Smooth muscle cell (in vitro differentiated cells): ENCODE data around the gene MRPL53. TPM values are rescaled to one million over a fixed set of nuclear protein-coding genes. Genes with fewer than 3 reads are reported as not detected.
A peak's percentile ranks its signal among the peaks of the same experiment; 100 is the strongest.

Experiments
- DNase-seq: peaks from one replicate; lab custom pipeline; 2025; ENCODE audit not compliant: unreplicated experiment; lab: John Stamatoyannopoulos, UW
- H2AFZ ChIP-seq: fragments of 200-600 bp; sonication (generic); 2 replicates; pipeline ENCODE4 v1.6.0; 2016; ENCODE audit warnings: antibody characterized with exemption, low read depth, mild to moderate bottlenecking
- H3F3A ChIP-seq: fragments of 200-600 bp; sonication (generic); 2 replicates; pipeline ENCODE4 v1.6.0; 2017; ENCODE audit warnings: antibody characterized with exemption, low read depth
- H3K27ac ChIP-seq: fragments of 200-600 bp; sonication (generic); 2 replicates; pipeline ENCODE4 v1.5.1; 2016; ENCODE audit warnings: low read depth, mild to moderate bottlenecking
- H3K27me3 ChIP-seq: fragments of 200-600 bp; sonication (generic); 2 replicates; pipeline ENCODE4 v1.6.1; 2016; ENCODE audit warnings: low read depth, mild to moderate bottlenecking
- H3K36me3 ChIP-seq: fragments of 200-600 bp; sonication (generic); 2 replicates; pipeline ENCODE4 v1.5.1; 2016; ENCODE audit warnings: low read depth
- H3K4me1 ChIP-seq: fragments of 200-600 bp; sonication (generic); 2 replicates; pipeline ENCODE4 v1.5.1; 2016; ENCODE audit warnings: low read depth
- H3K4me2 ChIP-seq: fragments of 200-600 bp; sonication (generic); 2 replicates; pipeline ENCODE4 v1.6.0; 2016; ENCODE audit warnings: mild to moderate bottlenecking
- H3K4me3 ChIP-seq: fragments of 200-600 bp; sonication (generic); 2 replicates; pipeline ENCODE4 v1.5.1; 2016; ENCODE audit warnings: mild to moderate bottlenecking
- H3K79me2 ChIP-seq: fragments of 200-600 bp; sonication (generic); 2 replicates; pipeline ENCODE4 v1.6.0; 2016; ENCODE audit warnings: low read depth, mild to moderate bottlenecking
- H3K9ac ChIP-seq: fragments of 200-600 bp; sonication (generic); 2 replicates; pipeline ENCODE4 v1.6.0; 2016; ENCODE audit warnings: low read depth
- H3K9me3 ChIP-seq: fragments of 200-600 bp; sonication (generic); replicated peaks from 2 replicates; pipeline ENCODE4 v1.5.1; 2016; ENCODE audit warnings: low read depth
- H4K20me1 ChIP-seq: fragments of 200-600 bp; sonication (generic); 2 replicates; pipeline ENCODE4 v1.6.0; 2016; ENCODE audit warnings: low read depth
- WGBS: methylation state at CpG from one replicate; pipeline ENCODE4 v1.1.7; 2016; ENCODE audit warnings: low lambda C conversion rate; 5-methylcytosine and 5-hydroxymethylcytosine counted together
- polyA plus RNA-seq: library from polyadenylated mRNA; unstranded; fragments of >200 nt; fragmentation: Nextera tagmentation; extraction: Ambion mirVana; gene quantifications from 2 replicates; pipeline ENCODE4 v1.2.1, GENCODE V29; 2016
- total RNA-seq: library from RNA; depleted of rRNA; stranded (reverse); fragments of >200 nt; gene quantifications from 2 replicates; pipeline ENCODE4 v1.2.3, GENCODE V29; 2014
- TF ChIP-seq, protein P1 (sequence below): fragments of 200-600 bp; sonication (generic); IDR thresholded peaks from 2 replicates; pipeline ENCODE4 v1.5.1; 2017; ENCODE audit warnings: borderline replicate concordance, mild to moderate bottlenecking, antibody characterized with exemption; ENCODE audit not compliant: insufficient read depth, poor library complexity, severe bottlenecking

The MRPL53 gene
- total and polyA plus RNA-seq, 2 experiments from 2014 or later, result 12.0 to 76.8 TPM

DNA sequence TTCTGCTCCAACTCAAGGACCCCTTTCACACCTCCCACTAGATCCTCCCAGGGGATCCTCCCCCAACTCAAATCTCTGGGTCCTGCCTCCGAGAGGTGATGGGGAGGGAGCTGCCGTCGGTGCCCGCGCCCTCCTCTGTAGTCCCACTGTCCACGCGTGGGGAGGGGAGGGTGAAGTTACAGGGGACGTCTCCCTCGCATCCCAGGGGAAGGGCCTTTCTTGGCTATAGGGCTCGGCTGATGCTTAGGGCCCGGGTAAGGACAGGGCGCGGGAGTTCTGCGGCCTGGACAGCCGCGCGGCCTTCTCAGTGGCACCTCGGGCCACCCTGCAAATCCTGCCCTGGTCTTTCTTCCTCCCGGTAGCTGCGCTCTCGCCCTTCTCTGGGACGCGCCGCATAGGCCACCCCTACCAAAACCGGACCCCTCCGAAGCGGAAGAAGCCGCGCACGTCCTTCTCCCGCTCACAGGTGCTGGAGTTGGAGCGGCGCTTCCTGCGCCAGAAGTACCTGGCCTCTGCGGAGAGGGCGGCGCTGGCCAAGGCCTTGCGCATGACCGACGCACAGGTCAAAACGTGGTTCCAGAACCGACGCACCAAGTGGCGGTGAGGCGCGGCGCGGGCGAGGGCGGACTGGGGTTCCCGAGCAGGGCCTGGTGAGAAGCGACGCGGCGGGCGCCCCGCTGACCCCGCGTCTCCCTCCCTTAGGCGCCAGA lies 42.9 kb upstream of the MRPL53 start:
- TF ChIP-seq, protein P1, sequence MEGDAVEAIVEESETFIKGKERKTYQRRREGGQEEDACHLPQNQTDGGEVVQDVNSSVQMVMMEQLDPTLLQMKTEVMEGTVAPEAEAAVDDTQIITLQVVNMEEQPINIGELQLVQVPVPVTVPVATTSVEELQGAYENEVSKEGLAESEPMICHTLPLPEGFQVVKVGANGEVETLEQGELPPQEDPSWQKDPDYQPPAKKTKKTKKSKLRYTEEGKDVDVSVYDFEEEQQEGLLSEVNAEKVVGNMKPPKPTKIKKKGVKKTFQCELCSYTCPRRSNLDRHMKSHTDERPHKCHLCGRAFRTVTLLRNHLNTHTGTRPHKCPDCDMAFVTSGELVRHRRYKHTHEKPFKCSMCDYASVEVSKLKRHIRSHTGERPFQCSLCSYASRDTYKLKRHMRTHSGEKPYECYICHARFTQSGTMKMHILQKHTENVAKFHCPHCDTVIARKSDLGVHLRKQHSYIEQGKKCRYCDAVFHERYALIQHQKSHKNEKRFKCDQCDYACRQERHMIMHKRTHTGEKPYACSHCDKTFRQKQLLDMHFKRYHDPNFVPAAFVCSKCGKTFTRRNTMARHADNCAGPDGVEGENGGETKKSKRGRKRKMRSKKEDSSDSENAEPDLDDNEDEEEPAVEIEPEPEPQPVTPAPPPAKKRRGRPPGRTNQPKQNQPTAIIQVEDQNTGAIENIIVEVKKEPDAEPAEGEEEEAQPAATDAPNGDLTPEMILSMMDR, result no peak
- Histone ChIP-seq H4K20me1 (no peaks in the 10 kb centered on the region), H2AFZ (no peak overlapping the region), H3K36me3 (no peaks in the 10 kb centered on the region), H3K79me2 (no peaks in the 10 kb centered on the region), H3K4me3 (peak overlapping the region; percentile 26), H3F3A (no peaks in the 10 kb centered on the region), H3K4me2 (peak overlapping the region; percentile 84), H3K9ac (no peak overlapping the region), H3K9me3 (no peaks in the 10 kb centered on the region), H3K27me3 (peaks cover 100% of the 10 kb centered on the region), H3K27ac (no peak overlapping the region), H3K4me1 (peaks cover 17% of the 10 kb centered on the region)
- WGBS, result 7% methylated on average over 60 of the region's 60 CpGs
- DNase-seq, result no peak

DNA sequence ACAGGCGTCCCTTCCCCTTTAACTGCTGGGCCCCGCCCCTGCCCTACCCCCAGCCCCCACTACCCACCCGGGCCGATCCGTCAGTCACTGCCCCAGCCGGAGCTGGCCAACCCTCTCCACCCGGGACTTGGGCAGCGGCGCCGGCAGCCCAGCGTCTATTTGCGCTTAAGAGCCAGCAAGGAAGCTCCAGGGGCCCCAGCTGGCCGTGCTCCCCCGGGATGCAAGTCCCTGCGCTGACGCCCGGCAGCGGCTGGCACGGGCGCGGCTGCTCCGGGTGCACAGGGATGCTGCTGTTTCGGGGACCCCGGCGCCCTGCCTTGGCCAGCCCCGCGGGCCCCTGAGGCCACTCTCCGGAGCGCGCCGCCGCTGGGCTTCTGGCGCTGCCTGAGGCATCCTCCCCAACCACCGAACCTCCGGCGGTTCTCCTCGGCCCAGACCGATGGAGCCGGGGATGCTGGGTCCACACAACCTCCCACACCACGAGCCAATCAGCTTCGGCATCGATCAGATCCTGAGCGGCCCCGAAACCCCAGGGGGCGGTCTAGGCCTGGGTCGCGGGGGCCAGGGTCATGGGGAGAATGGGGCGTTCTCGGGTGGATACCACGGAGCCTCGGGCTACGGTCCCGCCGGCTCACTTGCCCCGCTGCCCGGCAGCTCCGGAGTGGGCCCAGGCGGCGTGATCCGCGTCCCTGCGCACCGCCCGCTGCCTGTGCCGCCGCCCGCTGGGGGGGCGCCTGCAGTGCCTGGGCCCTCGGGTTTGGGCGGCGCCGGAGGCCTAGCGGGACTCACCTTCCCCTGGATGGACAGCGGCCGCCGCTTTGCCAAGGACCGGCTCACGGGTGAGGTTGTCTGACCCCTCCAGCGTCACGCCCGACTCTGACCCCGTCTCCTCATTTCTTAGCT lies 42.1 kb upstream of the MRPL53 start, which contains the start of gene TLX2:
TLX2 (plus strand) TSS at position 83 of the 903 bp plus-strand sequence; CDS start at position 440, 357 bp downstream.
- Histone ChIP-seq H3K4me1 (peaks cover 17% of the 10 kb centered on the region), H2AFZ (no peak within 1 kb of the TSS), H3K4me2 (peak within 1 kb of the TSS; percentile 63), H3K36me3 (no peaks in the 10 kb centered on the region), H4K20me1 (no peaks in the 10 kb centered on the region), H3K9me3 (no peaks in the 10 kb centered on the region), H3K79me2 (no peaks in the 10 kb centered on the region), H3K4me3 (peak within 1 kb of the TSS; percentile 13), H3K27ac (no peak within 1 kb of the TSS), H3K9ac (no peak within 1 kb of the TSS), H3K27me3 (peaks cover 100% of the 10 kb centered on the region), H3F3A (no peaks in the 10 kb centered on the region)
- 5% methylated on average over 76 of the region's 82 CpGs for WGBS
- no peak for DNase-seq
- TF ChIP-seq, protein P1, result no peak

DNA sequence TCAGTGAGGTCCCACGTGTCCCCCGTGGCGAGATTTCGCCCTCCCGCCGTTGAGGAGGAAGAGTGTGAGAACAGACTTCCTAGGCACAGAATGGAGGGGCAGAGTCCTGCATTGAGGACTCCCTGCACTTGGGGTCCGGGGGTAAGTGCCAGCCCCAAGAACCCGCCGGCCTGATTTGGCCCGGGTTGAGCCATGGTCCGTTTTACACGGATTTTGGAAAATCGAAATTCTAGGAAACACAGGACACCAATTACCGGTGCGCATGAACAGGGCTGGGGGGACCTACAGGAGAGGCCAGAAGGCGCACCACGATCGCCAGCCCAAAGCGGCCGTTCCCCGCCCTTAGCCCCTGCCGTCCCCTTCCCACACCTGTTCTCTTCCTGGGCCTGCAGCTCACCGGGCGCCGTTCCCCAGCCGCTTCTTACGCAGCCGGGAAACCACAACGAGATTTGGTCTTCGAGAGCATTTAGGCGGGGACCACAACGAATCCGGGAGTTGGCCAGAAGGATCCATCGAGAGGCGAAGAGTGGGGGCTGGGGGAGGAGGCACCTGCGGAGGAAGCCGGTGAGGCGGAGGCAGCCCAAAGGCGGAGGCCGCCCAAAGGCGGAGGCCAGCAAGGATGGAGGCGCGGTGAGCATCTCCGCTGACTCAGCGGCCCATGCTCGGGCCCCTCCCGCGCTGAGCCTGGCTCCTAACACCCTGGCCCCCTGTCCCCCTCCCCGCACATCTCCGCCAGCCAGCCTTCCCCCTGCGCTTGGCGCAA lies 41.3 kb upstream of the MRPL53 start:
- H3K4me2 ChIP-seq, result peak overlapping the region; percentile 63
- H2AFZ ChIP-seq, result no peak overlapping the region
- peaks cover 92% of the 10 kb centered on the region for H3K27me3 ChIP-seq
- no peaks in the 10 kb centered on the region for H3K36me3 ChIP-seq
- peak overlapping the region; percentile 13 for H3K4me3 ChIP-seq
- H4K20me1 ChIP-seq, result no peaks in the 10 kb centered on the region
- H3K9ac ChIP-seq, result no peak overlapping the region
- no peak for DNase-seq
- H3K9me3 ChIP-seq, result no peaks in the 10 kb centered on the region
- H3K79me2 ChIP-seq, result no peaks in the 10 kb centered on the region
- peaks cover 17% of the 10 kb centered on the region for H3K4me1 ChIP-seq
- WGBS, result 5% methylated on average over 45 of the region's 52 CpGs
- peaks cover 4% of the 10 kb centered on the region for H3F3A ChIP-seq
- H3K27ac ChIP-seq, result no peak overlapping the region
- TF ChIP-seq, protein P1, result no peak
